ENCODE measurements around the gene PNPLA6. TPM values are rescaled to one million over a fixed set of nuclear protein-coding genes. Genes with fewer than 3 reads are reported as not detected.

The PNPLA6 gene
- total RNA-seq, 1 donor from 2014 or later: 116 TPM

DNA sequence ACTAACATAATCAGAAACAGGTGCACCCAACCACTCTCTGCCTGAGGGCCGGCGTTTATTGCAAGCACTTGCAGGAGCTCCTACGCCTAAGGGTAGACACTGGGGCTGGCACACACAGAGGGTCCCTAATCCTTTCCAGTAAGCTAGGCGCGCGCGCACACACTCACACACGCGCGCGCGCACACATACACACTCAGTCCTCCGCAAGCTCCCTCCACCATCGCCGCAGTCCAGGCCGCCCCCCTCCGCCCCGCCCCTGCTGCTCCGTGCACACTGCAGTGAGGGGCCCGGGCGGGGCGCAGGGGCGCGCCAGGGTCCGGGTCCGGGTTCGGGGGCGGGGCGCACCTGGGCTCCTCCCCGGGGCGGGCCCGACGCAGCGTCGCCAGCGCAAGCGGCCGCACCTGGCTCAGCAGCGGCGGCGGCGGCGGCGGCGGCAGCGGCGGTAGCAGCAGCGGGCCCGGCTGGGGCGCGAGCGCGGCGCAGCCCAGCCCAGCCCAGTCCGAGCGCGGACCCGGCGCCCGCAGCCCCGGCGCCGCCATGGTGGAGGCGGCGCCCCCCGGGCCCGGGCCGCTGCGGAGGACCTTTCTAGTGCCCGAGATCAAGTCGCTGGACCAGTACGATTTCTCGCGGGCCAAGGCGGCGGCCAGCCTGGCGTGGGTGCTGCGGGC, 60.1 kb downstream of the PNPLA6 start, which contains the start of gene CAMSAP3:
TSS of gene CAMSAP3 (plus strand) at position 398 of the 668 bp plus-strand sequence. CDS start at position 538, 140 bp downstream.
- peak within 1 kb of the TSS; percentile 77 for H3K4me3 Mint-ChIP-seq
- TF ChIP-seq, protein P1, sequence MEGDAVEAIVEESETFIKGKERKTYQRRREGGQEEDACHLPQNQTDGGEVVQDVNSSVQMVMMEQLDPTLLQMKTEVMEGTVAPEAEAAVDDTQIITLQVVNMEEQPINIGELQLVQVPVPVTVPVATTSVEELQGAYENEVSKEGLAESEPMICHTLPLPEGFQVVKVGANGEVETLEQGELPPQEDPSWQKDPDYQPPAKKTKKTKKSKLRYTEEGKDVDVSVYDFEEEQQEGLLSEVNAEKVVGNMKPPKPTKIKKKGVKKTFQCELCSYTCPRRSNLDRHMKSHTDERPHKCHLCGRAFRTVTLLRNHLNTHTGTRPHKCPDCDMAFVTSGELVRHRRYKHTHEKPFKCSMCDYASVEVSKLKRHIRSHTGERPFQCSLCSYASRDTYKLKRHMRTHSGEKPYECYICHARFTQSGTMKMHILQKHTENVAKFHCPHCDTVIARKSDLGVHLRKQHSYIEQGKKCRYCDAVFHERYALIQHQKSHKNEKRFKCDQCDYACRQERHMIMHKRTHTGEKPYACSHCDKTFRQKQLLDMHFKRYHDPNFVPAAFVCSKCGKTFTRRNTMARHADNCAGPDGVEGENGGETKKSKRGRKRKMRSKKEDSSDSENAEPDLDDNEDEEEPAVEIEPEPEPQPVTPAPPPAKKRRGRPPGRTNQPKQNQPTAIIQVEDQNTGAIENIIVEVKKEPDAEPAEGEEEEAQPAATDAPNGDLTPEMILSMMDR (IDR thresholded peaks at IDR 0.05): no peak
- ChIA-PET POLR2A (interaction anchor here (0.5 kb wide), 1 partner anchor 726 kb away, joined by 3 read pairs; the partner anchor contains the start of genes NDUFA7 and RPS28), CTCF (no interaction called here)
- H3K36me3 Mint-ChIP-seq (ENCODE audit: low read depth): no peaks in the 10 kb centered on the region
- DNase-seq: peak; percentile 50
- peak; percentile 94 for ATAC-seq (ENCODE audit: low read depth)
- no peak within 1 kb of the TSS for H3K27ac Mint-ChIP-seq
- no peaks in the 10 kb centered on the region for H3K9me3 Mint-ChIP-seq
- H3K27me3 Mint-ChIP-seq: peaks cover 38% of the 10 kb centered on the region
- H3K4me1 Mint-ChIP-seq: peaks cover 10% of the 10 kb centered on the region
- intact Hi-C loops (cut with micrococcal nuclease): no loop called here

DNA sequence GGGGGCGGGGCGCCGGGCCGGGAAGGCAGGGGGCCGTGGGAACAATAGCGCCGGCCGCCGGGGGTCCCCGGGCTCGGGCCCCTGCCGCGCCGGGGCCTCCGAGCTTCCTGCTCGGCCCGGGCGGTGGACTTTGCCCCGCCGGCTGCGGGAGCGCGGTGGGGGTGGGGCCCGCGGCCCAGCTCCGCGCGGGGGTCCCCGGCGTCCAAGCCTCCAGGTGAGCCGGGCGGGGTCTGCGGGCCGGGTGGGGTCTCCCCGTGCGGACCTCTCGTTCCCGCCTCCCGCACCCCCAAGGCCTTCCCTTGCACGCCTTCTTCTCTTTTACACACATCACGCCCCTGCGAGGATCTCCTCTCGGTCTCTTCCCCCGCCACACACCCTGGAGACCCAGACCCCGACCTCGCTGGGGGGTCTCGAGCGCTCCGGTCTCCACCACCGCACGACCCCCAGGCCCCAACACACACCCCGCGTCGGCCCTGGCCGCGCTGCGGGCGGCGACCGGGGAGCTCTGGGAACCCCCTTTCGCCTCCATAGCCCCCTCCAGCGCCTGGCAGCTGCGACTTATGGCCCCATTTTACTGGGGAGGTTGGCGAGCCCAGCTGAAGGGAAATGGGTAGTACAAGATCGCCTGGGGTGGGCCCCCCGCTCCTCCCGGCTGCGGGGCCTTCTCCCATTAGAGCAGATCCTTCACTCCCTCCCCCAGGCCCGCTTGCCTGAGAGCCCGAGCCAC, 60.9 kb downstream of the PNPLA6 start:
- intact Hi-C loops (cut with micrococcal nuclease): no loop called here
- Mint-ChIP-seq H3K36me3 (ENCODE audit: low read depth) (no peaks in the 10 kb centered on the region), H3K4me3 (peak overlapping the region; percentile 75), H3K27me3 (peaks cover 34% of the 10 kb centered on the region), H3K9me3 (no peaks in the 10 kb centered on the region), H3K27ac (no peak overlapping the region), H3K4me1 (peaks cover 10% of the 10 kb centered on the region)
- no peak for ATAC-seq (ENCODE audit: low read depth)
- ChIA-PET CTCF (interaction anchor here (0.8 kb wide), 1 partner anchor 28 kb away, joined by 3 read pairs; no protein-coding TSS in a partner anchor), POLR2A (interaction anchor here (0.6 to 1.0 kb wide), 2 partner anchors 32 to 766 kb away, joined by 3 read pairs; partner anchors contain the start of gene XAB2)
- TF ChIP-seq, protein P1 (IDR thresholded peaks at IDR 0.05): no peak
- DNase-seq: no peak

GRCh38 chr19:7597689-7598088, 62.2 kb downstream of the PNPLA6 start:
- no peak overlapping the region for H3K27ac Mint-ChIP-seq
- H3K36me3 Mint-ChIP-seq (ENCODE audit: low read depth): no peaks in the 10 kb centered on the region
- ATAC-seq (ENCODE audit: low read depth) (no peak), DNase-seq (no peak)
- H3K27me3 Mint-ChIP-seq: peaks cover 36% of the 10 kb centered on the region
- TF ChIP-seq, protein P1 (IDR thresholded peaks at IDR 0.05): no peak
- CTCF ChIA-PET: no interaction called here
- H3K9me3 Mint-ChIP-seq: no peaks in the 10 kb centered on the region
- intact Hi-C loops (cut with micrococcal nuclease): no loop called here
- peaks cover 10% of the 10 kb centered on the region for H3K4me1 Mint-ChIP-seq
- POLR2A ChIA-PET: no interaction called here
- no peak overlapping the region for H3K4me3 Mint-ChIP-seq

GRCh38 chr19:7598180-7598579, 62.7 kb downstream of the PNPLA6 start:
- DNase-seq (no peak), ATAC-seq (ENCODE audit: low read depth) (no peak)
- Mint-ChIP-seq H3K4me3 (no peak overlapping the region), H3K36me3 (ENCODE audit: low read depth) (no peaks in the 10 kb centered on the region), H3K27me3 (peaks cover 35% of the 10 kb centered on the region), H3K9me3 (no peaks in the 10 kb centered on the region), H3K4me1 (peaks cover 10% of the 10 kb centered on the region), H3K27ac (no peak overlapping the region)
- ChIA-PET POLR2A (interaction anchor here (0.9 kb wide), 1 partner anchor 39 kb away, joined by 3 read pairs; no protein-coding TSS in a partner anchor), CTCF (no interaction called here)
- TF ChIP-seq, protein P1 (IDR thresholded peaks at IDR 0.05): no peak
- intact Hi-C loops (cut with micrococcal nuclease): no loop called here

- peaks cover 6% of the 10 kb centered on the region for H3K4me1 Mint-ChIP-seq
- no peaks in the 10 kb centered on the region for H3K36me3 Mint-ChIP-seq (ENCODE audit: low read depth)
- CTCF ChIA-PET: no interaction called here
- H3K4me3 Mint-ChIP-seq: no peak overlapping the region
- ATAC-seq (ENCODE audit: low read depth) (no peak), DNase-seq (no peak)
- peaks cover 30% of the 10 kb centered on the region for H3K27me3 Mint-ChIP-seq
- H3K9me3 Mint-ChIP-seq: no peaks in the 10 kb centered on the region
- TF ChIP-seq, protein P1 (IDR thresholded peaks at IDR 0.05): no peak
- H3K27ac Mint-ChIP-seq: no peak overlapping the region
- intact Hi-C loops (cut with micrococcal nuclease): no loop called here
- POLR2A ChIA-PET: no interaction called here
Observed at GRCh38 chr19:7600721-7601120, 65.2 kb downstream of the PNPLA6 start.
